Activated naive CD4-positive, alpha-beta T cell treated with anti-CD3 and anti-CD28 coated beads, Interleukin-2, amount 50 U/mL, for 16 hours (primary cell): ENCODE data around the gene SLC39A11.
A peak's percentile ranks its signal among the peaks of the same experiment; 100 is the strongest.
"Not testable (repeated sequence)": the region's sequence is repeated elsewhere in the genome, so short reads cannot be mapped to it uniquely, and the experiment has no call there.

Experiments
- DNase-seq: peaks from one replicate; pipeline ENCODE4 v3.0.0-alpha.2; 2020

SLC39A11 gene

GRCh38 chr17:72732893-72733618 lies 359.4 kb downstream of the SLC39A11 start:
- no peak for DNase-seq

- no peak for DNase-seq
Observed at GRCh38 chr17:72730077-72730476, 362.4 kb downstream of the SLC39A11 start.

- DNase-seq, result no peak
Observed at GRCh38 chr17:72726936-72727335, 365.6 kb downstream of the SLC39A11 start.

DNA sequence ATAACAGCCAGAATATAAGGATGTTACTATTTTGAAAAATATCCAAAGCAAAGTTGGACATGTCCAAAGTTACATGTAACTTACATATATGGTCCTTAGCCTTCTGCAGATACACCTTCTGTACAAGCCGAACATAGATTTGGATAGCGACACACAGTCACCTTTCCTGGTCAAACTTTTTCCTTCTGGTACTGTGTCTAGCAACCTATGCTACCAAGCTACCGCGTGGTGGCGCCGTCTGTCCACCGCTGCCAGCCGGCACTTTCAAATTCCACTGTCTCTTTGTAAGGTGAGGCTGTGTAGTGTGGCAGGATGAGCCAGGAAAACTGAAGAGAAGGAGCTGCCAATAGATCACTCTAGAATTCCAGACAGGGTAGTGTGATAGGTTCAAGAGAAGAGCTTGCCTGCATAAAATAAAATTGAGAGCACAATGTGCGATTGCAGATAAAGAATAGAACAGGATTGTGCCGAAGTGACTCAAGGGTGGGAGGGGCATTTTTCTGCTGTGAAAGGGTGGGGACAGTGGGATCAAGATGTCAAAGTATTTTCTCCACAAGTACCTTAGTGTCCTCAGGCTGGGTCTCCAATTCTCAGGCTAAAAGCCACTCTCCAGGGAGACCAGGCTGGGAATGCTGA lies 366.9 kb downstream of the SLC39A11 start:
- peak; percentile 47 for DNase-seq

DNA sequence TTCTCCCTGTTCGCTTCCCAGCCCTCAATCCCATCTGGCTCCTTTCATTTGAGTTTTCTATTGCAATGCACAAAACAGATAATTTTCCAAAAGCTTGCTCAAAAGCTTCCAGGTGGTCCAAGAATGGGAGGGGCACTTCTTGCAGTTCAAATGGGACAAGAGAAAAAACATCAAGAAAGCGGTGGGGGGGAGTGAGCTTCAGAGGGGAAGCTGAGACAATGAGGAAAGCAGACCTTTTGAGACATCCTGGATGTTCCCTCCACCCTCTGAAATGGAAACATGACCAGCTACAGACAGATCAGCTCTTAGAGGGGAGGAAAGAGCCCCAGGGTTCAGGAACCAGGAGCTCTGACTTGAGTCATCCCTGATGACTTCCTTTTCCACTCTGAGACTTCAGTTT lies 368.2 kb downstream of the SLC39A11 start:
- no peak for DNase-seq

DNA sequence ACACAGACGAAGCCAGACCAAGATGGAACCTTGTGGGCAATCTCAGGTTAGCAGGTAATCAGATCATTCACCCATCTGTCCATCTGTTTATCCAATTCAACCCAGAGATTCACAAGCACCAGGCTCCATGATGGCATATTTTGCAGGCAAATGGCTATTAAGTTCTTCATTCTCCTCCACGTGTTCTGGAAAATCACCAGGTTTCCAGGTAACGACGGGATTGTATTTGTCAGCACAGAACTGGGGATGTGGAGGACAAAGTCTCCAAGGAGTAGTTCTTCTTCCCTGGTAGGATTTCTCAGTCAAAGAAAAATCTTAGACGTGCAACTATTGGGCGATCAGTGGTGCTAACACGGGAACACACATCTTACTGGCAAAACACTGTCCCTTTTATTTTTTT lies 368.8 kb downstream of the SLC39A11 start:
- DNase-seq, result no peak

DNA sequence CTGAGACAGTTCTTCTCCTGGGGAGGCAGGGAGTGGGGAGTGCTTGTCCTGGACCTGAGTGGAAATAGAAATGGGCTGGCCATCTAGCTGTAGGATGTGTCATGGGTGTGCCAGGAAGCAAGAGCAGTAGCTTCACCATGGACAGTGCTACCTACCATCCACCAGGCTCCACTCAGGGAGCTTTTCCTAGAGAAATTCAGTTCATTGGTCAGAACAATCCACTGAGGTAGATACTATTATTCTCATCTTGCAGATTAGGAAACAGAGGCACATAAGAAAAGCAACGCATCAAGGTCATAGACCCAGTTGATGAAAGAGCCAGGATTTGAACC lies 372.0 kb downstream of the SLC39A11 start:
- no peak for DNase-seq

GRCh38 chr17:72719578-72720493 lies 372.7 kb downstream of the SLC39A11 start:
- peak; percentile 19 for DNase-seq

DNA sequence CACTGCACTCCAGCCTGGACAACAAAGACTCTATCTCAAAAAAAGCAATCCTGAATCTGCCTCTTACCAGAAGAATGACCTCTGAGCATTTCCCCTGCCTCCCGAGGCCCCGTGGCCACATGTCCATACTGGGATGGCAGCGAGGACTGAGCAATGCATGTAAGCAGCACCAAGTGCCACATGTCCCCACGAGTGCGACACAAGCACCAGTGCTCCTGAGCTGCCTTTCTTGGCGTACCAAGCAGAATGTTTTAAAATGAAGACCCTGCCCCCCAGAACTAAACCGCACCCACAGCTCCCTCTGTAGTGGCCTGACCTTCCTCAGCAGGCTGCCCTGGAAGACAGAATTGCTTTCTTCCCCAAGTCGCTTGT lies 373.3 kb downstream of the SLC39A11 start:
- DNase-seq, result no peak

- no peak for DNase-seq
Observed at GRCh38 chr17:72717676-72718075, 374.8 kb downstream of the SLC39A11 start.

- DNase-seq, result no peak
Observed at GRCh38 chr17:72717276-72717675, 375.2 kb downstream of the SLC39A11 start.

DNA sequence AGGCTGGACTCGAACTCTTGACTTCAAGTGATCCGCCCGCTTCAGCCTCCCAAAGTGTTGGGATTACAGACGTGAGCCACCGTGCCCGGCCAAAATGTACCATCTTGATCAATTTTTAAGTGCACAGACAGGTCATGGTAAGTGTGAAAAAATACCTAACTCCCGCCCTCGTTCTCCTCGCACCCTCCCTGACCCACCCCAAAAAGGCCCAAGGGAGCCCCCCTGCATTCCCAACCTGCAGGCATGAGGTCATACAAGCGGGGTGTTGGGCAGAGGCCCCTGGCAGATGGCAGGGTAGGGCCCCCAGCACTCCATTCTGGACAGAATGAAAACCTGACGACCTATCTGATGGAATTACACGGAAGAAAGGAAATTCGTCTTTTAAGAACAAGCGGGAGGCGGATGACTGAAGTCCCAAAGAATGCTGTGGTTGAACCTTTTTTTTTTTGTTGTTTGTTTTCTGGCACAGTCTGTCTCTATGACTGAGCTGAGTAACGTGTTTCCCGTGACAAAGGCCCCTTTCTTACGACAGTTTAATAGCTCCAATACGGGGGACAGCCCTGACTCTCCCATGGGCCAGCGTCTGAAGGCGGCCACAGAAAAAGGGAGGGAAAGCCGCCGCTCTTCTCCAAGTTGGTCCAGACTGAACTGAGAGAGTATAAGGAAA lies 376.4 kb downstream of the SLC39A11 start:
- DNase-seq, result no peak

DNA sequence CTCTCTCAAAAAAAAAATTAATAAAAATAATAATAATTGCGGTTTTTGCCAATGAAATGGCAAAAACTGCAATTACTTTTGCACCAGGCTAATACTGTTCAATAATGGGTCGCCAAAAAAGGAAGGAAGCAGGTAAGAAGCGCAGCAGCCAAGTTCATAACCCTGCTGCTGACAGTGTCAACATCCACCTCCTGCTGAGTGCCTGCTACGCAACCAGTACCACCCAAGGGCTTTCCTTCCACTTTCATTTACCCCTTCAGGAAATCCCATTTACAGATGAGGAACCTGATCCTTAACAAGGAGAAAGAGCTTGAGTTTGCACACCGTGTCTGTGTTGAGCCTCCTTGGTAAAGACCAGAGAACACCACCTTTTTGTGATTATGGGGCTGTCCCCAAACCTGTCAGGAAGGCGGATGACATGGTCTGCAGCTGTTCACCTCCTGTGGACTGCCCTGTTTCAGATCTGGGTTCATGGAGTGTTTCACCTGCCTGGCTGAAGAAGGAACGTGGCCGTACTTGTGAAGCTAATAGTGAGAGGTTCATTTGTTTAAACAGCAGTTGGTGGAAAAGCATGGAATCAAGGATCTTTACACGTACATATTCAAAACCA lies 378.0 kb downstream of the SLC39A11 start:
- no peak for DNase-seq

DNA sequence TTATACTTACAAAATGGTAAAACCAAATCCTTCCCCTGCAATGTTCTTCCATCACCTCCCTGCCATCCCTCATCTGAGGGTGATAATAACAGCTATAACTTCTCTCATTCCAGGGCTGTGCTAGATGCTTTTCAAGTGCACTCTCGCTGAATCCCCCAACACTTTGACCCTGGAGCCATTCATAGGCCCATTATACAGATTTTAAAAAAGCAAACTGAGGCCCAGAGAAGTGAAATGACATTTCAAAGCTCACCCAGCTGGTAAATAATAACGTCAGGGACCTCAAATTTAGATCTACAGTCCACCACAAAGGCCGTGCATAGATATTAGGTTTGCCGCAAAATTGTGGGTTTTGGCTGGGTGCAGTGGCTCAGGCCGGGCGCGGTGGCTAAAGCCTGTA lies 378.8 kb downstream of the SLC39A11 start:
- no peak for DNase-seq

- DNase-seq, result no peak
Observed at GRCh38 chr17:72711521-72712310, 380.8 kb downstream of the SLC39A11 start.

DNA sequence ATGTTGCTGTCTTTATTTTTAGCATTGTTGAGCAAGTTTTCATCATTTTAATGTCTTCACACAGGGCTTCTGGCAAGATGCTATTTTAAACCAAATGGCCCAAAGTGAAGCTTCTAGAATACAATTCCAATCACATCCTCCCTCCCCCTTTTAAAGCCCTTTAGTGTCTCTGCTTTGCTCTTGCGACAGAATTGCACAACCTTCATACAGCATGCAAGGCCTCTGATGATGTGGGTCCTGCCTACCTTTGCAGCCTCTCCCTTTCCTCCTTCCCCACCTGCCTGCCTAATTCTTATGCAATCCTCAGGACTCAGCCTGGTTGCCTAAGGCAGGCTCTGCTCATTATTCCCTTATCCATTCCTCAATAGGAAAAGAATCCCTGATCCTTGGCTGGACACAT lies 381.7 kb downstream of the SLC39A11 start:
- DNase-seq, result no peak

GRCh38 chr17:72710202-72710601 lies 382.3 kb downstream of the SLC39A11 start:
- no peak for DNase-seq

GRCh38 chr17:72708682-72709081 lies 383.8 kb downstream of the SLC39A11 start:
- not testable (repeated sequence) for DNase-seq

DNA sequence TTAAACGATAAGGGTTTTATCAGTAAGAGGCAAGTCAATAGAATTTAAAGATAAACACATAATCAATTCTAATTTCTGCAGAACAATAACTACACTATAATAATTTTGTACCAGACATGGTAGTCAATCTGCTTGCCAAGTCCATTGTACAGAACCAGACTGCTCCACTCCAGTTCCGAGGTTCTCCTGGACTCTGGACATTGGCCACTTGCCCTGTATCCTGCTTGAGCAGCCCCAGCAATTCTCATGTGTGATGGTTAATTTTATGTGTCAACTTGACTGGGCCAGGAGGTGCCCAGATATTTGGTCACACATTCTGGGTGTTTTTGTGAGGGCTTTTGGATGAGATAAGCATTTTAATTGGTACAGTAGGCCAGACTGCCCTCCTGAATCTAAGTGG lies 384.6 kb downstream of the SLC39A11 start:
- DNase-seq, result no peak

- no peak for DNase-seq
Observed at GRCh38 chr17:72706396-72706981, 386.0 kb downstream of the SLC39A11 start.

DNA sequence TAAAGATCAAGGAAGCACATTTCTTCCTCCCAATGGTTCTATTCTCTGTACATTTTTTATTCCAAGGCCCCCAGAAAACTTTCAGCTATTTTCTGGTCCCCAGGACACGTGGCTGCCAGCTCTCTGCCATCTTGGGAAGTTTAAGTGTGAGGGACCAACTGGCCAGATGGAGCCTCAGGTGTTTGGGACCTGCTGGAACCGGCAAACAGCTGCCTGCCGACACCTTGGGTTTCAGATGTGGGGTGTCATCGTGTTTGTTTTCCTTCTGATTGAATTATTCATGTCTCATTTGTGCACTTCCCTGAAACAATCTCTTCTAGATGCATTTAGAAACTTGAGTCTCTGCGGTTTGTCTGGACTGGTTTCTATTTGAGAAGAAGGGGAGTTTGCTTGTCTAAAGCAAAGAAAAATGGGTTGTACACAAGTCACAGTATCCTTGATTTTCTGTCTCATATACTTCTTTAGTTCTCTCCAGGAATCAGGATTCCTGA lies 386.5 kb downstream of the SLC39A11 start:
- no peak for DNase-seq
